GM18873 (cell line): ENCODE data around the gene SMC3.
"Not testable (repeated sequence)": the region's sequence is repeated elsewhere in the genome, so short reads cannot be mapped to it uniquely, and the experiment has no call there.

Source experiments
- ATAC-seq: cut with Tn5 transposase; IDR thresholded peaks from one replicate; pipeline ENCODE4 v1.9.1; 2021; ENCODE audit warnings: mild to moderate bottlenecking, moderate library complexity, moderate number of reproducible peaks; ENCODE audit not compliant: unreplicated experiment, low FRiP score

SMC3 gene

GRCh38 chr10:110619514-110620397 is 52.3 kb downstream of the SMC3 start:
- ATAC-seq, result no peak

GRCh38 chr10:110620398-110620719 is 52.9 kb downstream of the SMC3 start:
- no peak for ATAC-seq

DNA sequence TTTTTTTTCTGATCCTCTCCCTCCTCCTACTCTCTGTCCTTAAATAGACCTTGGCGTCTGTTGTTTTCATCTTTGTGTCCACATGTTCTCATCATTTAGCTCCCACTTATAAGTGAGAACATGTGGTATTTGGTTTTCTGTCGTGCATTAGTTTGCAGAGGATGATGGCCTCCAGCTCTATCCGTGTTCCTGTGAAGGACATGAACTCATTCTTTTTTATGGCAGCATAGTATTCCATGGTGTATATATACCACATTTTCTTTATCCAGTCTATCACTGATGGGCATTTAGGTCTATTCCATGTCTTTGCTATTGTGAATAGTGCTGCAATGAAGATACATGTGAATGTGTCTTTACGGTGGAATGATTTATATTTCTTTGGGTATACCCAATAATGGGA is 55.8 kb downstream of the SMC3 start:
- ATAC-seq, result not testable (repeated sequence)

- ATAC-seq, result no peak
Measured at GRCh38 chr10:110625356-110625894, 57.9 kb downstream of the SMC3 start.

DNA sequence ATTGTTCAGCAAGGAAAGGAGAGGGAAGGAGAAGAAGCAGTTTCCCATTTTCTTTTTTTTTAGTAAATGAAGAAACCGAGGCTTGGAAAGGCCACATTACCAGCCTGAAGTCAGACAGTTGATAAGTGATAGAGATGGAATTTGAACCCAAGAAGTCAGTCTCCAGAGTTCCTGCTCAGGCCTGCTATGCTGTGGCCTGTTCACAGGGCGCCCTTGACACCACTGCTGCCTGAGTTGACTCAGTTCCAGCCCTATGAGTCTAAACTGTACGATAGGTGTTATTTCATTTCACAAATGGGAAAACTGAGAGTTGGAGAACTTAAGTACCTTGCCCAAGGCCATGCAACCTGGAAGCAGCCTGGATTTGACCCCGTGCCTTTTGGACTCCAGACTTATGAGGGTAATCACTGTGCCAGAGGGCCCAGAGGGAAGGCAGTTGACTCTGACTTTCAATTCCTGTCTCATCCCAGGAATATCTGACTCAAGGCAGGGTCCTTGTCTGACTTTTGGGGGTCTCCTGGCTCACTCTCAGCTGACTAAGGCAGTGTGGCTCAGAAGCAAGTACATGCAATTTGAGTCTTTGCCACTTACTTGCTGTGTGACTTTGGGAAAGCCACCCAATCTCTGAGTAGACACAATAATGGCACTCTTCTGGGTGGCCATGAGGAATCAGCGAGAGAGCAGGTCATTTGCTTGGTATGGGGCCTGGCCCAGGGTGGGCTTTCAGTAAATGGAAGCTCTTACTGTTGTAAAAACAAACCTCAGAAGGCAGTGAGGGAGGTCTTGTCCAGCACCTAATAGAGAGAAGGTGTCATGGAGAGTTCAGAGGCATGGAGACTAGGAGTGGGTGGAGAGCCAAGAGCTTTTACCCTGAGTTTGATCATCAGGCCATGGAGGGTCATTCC is 58.7 kb downstream of the SMC3 start:
- ATAC-seq, result no peak

DNA sequence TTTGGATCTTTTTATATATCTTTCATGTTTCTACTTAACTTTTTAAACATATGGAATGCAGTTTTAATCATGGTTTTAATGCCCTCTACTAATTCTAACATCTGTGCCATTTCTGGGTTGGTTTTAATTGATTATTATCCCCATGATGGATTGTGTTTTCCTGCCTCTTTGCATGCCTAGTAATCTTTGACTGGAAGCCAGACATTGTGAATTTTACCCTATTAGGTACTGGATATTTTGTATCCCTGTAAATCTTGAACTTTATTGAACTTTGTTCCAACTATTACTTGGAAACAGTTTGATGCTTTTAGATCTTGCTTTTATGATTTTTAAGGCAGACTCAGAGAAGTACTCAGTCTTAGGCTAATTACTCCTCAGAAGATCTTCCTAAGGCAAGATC is 60.7 kb downstream of the SMC3 start:
- no peak for ATAC-seq

- ATAC-seq, result no peak
Measured at GRCh38 chr10:110629680-110630191, 62.2 kb downstream of the SMC3 start.

DNA sequence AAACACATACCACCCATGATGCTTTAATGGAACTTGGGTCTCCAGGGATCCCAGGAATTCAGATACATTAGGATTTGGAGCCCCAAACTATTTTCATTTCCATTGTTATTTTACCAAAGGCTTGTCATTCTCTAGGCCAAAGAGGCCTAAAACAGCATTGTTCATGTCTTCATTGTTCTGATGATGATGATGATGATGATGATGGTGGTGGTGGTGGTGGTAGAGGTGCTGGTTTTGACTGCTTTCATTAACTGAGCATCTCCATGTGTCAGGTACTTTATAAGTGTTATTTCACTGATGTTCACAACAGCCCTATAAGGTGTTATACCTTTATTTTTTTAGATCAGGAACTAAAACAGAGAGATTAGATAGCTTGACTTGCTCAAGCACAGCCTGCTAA is 64.4 kb downstream of the SMC3 start:
- no peak for ATAC-seq

- ATAC-seq, result no peak
Measured at GRCh38 chr10:110632591-110633215, 65.2 kb downstream of the SMC3 start.

DNA sequence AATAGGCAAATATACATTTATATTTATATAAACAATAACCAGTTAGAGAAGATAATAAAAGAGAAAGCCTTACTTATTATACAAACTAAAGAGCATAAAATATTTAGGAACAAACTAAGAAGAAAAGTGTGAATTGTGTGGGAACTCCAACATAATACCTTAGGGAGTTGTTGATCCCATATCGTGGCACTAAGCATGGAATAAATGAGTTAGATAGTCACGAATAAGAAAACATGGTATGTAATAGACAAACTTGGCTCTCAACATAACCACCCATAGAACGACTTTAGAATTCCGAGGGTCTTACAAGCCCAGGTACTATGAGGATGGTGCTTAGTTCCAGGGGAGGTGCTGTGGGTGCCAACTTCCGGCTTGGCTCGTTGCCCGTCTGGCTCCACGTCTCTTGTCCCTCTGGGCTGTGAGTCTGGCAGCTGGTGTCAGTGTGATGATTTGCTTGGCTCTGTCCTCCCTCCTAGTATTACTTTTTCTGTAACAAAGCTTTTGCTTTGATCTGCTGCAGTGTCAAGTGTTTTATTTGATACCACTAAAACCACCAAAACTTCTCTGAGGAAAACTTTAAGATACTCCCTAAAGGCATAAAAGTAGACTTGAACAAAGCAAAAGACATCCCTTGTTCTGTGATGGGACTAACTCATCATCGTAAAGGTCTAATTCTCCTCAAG is 67.2 kb downstream of the SMC3 start:
- ATAC-seq, result no peak

- ATAC-seq, result no peak
Measured at GRCh38 chr10:110636572-110636931, 69.1 kb downstream of the SMC3 start.

GRCh38 chr10:110636932-110637557 is 69.5 kb downstream of the SMC3 start:
- no peak for ATAC-seq

DNA sequence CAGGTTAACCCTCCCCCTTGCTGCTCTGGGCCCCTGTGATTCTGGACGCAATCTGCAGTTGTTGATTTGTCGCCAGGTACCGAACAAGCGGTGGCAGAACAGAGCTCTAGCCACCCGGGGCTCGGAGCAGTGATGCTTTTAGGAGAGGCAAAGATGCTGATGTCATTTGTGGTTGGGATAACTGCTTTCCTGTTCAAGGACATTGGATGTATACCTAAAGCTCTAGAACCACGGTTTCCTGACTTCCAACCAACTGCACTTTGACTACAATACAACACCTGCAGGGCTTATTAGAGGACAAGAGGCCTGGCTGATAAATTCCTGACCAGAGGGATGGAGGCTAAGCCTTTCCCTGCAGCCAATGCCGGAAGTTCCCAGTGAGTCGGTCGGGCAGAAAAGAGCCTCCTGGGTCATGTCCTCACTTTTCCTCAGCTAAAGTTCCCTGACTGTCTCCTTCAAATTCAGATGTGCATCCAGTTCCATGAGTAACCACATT is 70.1 kb downstream of the SMC3 start:
- ATAC-seq, result no peak

GRCh38 chr10:110638319-110638718 is 70.8 kb downstream of the SMC3 start:
- no peak for ATAC-seq

- ATAC-seq, result not testable (repeated sequence)
Measured at GRCh38 chr10:110639046-110639445, 71.6 kb downstream of the SMC3 start.

GRCh38 chr10:110639858-110640257 is 72.4 kb downstream of the SMC3 start:
- ATAC-seq, result not testable (repeated sequence)

DNA sequence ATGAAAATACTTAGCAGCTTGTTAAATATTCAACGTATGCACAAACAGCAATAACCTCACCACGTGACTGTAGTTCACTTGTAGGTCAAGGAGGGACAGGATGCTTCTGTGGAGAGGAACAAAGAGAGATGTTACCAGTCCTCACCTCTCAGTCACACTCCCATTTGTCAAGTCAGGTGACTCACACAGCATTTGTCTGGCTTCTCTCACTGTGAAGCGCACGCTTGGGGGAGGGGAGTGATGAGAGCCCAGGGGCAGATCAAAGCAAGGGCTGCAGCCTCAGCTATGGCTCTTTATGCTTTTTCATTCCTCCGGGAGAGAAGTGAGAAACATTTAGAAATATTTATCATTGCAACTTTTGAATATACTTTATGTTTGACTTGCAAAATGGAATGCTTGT is 73.8 kb downstream of the SMC3 start:
- no peak for ATAC-seq

DNA sequence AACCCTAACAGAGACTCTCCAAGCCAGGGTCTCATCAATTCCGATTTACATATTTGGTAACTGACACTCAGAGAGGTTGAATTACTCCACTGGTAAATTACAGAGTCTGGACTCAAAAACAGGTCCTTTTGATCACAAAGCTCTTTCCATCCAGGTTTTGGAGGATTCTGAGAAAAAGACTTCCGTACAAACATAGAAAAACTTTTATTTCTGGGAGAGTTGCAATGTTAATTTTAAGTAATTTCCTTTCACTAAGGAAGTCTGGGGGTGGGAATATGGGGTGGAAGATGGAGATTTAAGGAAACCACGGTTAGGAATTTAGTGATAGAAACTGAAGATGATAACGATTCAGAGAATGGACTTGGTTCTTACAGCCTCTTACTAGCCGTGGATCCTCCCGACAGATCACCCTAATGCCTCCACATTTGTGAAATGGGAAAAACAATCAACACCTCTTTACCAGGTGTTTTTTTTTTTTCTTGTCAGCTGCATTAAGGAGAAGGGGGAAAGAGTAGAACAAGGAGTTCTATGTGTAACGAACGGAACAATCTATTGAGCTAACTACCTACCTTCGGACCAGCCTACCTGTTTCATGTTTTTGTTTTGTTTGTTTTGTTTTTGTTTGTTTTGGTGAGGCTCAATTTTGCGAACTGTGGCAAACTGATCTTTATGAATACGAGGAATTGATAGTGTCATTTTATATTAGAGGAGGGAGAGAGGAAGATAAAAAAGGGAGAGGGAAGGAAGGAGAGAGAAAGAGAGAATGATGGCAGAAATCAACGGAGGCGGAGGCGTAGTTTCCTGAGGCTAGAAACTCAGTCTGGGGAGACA is 74.9 kb downstream of the SMC3 start:
- ATAC-seq, result no peak
